Upper lobe of right lung (tissue), 1 donor: ENCODE results near the gene SHISA6. TPM values are rescaled to one million over a fixed set of nuclear protein-coding genes. Genes with fewer than 3 reads are reported as not detected.

ENCODE experiments used
- ATAC-seq: fragments of 200-7000 bp; cut with Tn5 transposase; one replicate; pipeline ENCODE4 v1.9.1; 2020; ENCODE audit warnings: mild to moderate bottlenecking, moderate library complexity
- DNase-seq: peaks from one replicate; pipeline ENCODE4 v3.0.0-alpha.2; 2020
- H3K27ac ChIP-seq: fragments of 200-600 bp; one replicate; pipeline ENCODE4 v1.8.0; 2022
- H3K27me3 ChIP-seq: fragments of 200-600 bp; one replicate; pipeline ENCODE4 v1.8.0; 2022; ENCODE audit warnings: mild to moderate bottlenecking
- H3K36me3 ChIP-seq: fragments of 200-600 bp; one replicate; pipeline ENCODE4 v1.8.0; 2022
- H3K4me1 ChIP-seq: fragments of 200-600 bp; one replicate; pipeline ENCODE4 v1.8.0; 2022
- H3K4me3 ChIP-seq: fragments of 200-600 bp; one replicate; pipeline ENCODE4 v1.8.0; 2022; ENCODE audit warnings: mild to moderate bottlenecking
- H3K9me3 ChIP-seq: fragments of 200-600 bp; one replicate; pipeline ENCODE4 v1.8.0; 2022
- CTCF ChIP-seq: fragments of 200-600 bp; IDR thresholded peaks from one replicate; pipeline ENCODE4 v1.8.0; 2022; ENCODE audit warnings: antibody characterized with exemption
- intact Hi-C: fragments of 100-400 bp; cut with DNase I; formaldehyde crosslinking; loops from one replicate; pipeline ENCODE4 v1.11.0; 2022
- total RNA-seq: library from RNA; stranded (reverse); fragmentation: NEBNext Ultra II Directional; extraction: Animal tissue kit (Norgen Biotek cat#: 25700); gene quantifications from one replicate; pipeline ENCODE4 v1.2.1, GENCODE V29; 2021
- donor health status: DM: no; HTN: yes; CAD: no; lungs with severe emphysema.

SHISA6 gene
- total RNA-seq, 1 donor from 2014 or later, result not detected

- Histone ChIP-seq H3K4me3 (no peak overlapping the region), H3K9me3 (no peaks in the 10 kb centered on the region), H3K36me3 (no peaks in the 10 kb centered on the region), H3K4me1 (no peaks in the 10 kb centered on the region), H3K27ac (no peak overlapping the region), H3K27me3 (no peaks in the 10 kb centered on the region)
- intact Hi-C loops, result no loop called here
- ATAC-seq (no peak), DNase-seq (no peak)
- no peak for TF ChIP-seq CTCF
Measured at GRCh38 chr17:11384131-11384530, 143.1 kb downstream of the SHISA6 start.

- intact Hi-C loops, result no loop called here
- Histone ChIP-seq H3K9me3 (no peaks in the 10 kb centered on the region), H3K27me3 (no peaks in the 10 kb centered on the region), H3K4me3 (no peak overlapping the region), H3K27ac (no peak overlapping the region), H3K36me3 (no peaks in the 10 kb centered on the region), H3K4me1 (no peaks in the 10 kb centered on the region)
- TF ChIP-seq CTCF, result no peak
- ATAC-seq (no peak), DNase-seq (no peak)
Measured at GRCh38 chr17:11387610-11388009, 146.6 kb downstream of the SHISA6 start.

GRCh38 chr17:11388054-11388453, 147.0 kb downstream of the SHISA6 start:
- Histone ChIP-seq H3K9me3 (no peaks in the 10 kb centered on the region), H3K4me3 (no peak overlapping the region), H3K27me3 (no peaks in the 10 kb centered on the region), H3K36me3 (no peaks in the 10 kb centered on the region), H3K4me1 (no peaks in the 10 kb centered on the region), H3K27ac (no peak overlapping the region)
- intact Hi-C loops, result no loop called here
- ATAC-seq (no peak), DNase-seq (no peak)
- TF ChIP-seq CTCF, result no peak

GRCh38 chr17:11389583-11389982, 148.6 kb downstream of the SHISA6 start:
- ATAC-seq (no peak), DNase-seq (no peak)
- intact Hi-C loops, result no loop called here
- Histone ChIP-seq H3K9me3 (no peaks in the 10 kb centered on the region), H3K4me1 (no peaks in the 10 kb centered on the region), H3K36me3 (no peaks in the 10 kb centered on the region), H3K4me3 (no peak overlapping the region), H3K27ac (no peak overlapping the region), H3K27me3 (no peaks in the 10 kb centered on the region)
- TF ChIP-seq CTCF, result no peak

- intact Hi-C loops, result no loop called here
Measured at GRCh38 chr17:11391134-11391533, 150.1 kb downstream of the SHISA6 start.

More at GRCh38 chr17:11391134-11391533, 150.1 kb downstream of the SHISA6 start:
- no peak overlapping the region for H3K27ac ChIP-seq
- peak; percentile 66 for ATAC-seq
- H3K4me1 ChIP-seq, result no peaks in the 10 kb centered on the region
- H3K4me3 ChIP-seq, result no peak overlapping the region
- no peaks in the 10 kb centered on the region for H3K27me3 ChIP-seq
- DNase-seq, result no peak
- TF ChIP-seq CTCF, result peak; percentile 27
- H3K9me3 ChIP-seq, result no peaks in the 10 kb centered on the region
- H3K36me3 ChIP-seq, result no peaks in the 10 kb centered on the region
